HEK293 (cell line): ENCODE results near the gene ARF4.

Experiments used
- CTCF ChIA-PET: fragments of 350-600 bp; formaldehyde crosslinking; extraction: SDS; loops from one replicate; lab custom pipeline; 2021; ENCODE audit warnings: antibody characterized with exemption; lab: Yijun Ruan, JAX
- POLR2A ChIA-PET: fragments of 300-600 bp; formaldehyde crosslinking; extraction: SDS; loops from one replicate; lab custom pipeline; 2020; ENCODE audit warnings: antibody characterized with exemption, inconsistent platforms; lab: Yijun Ruan, JAX
- H3K27ac ChIP-seq: fragments of 200-500 bp; sonication (Bioruptor generic); 2 replicates; pipeline ENCODE4 v1.5.1; 2014; ENCODE audit warnings: low read depth, low read length, control low read depth, inconsistent platforms; ENCODE audit errors: extremely low read depth
- H3K36me3 ChIP-seq, 2 experiments: fragments of 200-500 bp in 1 of 2; sonication (Bioruptor generic) in 1 of 2; 1 replicate in 1 of 2; 2 replicates in 1 of 2; pipeline ENCODE4 v1.5.1; 2014 to 2017; ENCODE audit warnings: inconsistent platforms in 2 of 2, low read length in 2 of 2; ENCODE audit not compliant: control insufficient read depth in 2 of 2, insufficient read depth in 1 of 2
- H3K4me1 ChIP-seq: fragments of 200-500 bp; sonication (Bioruptor generic); 2 replicates; pipeline ENCODE4 v1.5.1; 2014; ENCODE audit warnings: mild to moderate bottlenecking, low read length, inconsistent platforms; ENCODE audit not compliant: control insufficient read depth, insufficient read depth
- H3K4me3 ChIP-seq: 2 replicates; pipeline ENCODE4 v1.5.1; 2011; ENCODE audit warnings: low read depth, mild to moderate bottlenecking, control low read depth, low read length, moderate library complexity
- H3K9me3 ChIP-seq: fragments of 200-500 bp; sonication (Bioruptor generic); 2 replicates; pipeline ENCODE4 v1.5.1; 2014; ENCODE audit warnings: low read depth, low read length, inconsistent platforms; ENCODE audit not compliant: control insufficient read depth, insufficient read depth
- BCL11A ChIP-seq: fragments of 450-650 bp; formaldehyde crosslinking; IDR thresholded peaks from 2 replicates; pipeline ENCODE4 v1.5.1; 2016; ENCODE audit warnings: low read depth, missing biosample characterization, missing genetic modification characterization
- GLI4 ChIP-seq: fragments of 450-650 bp; formaldehyde crosslinking; IDR thresholded peaks from 2 replicates; pipeline ENCODE4 v1.5.1; 2016; ENCODE audit warnings: missing biosample characterization, missing genetic modification characterization
- HOXA7 ChIP-seq: sonication (generic); formaldehyde crosslinking; IDR thresholded peaks from 2 replicates; pipeline ENCODE4 v1.8.1; 2022; ENCODE audit warnings: missing genetic modification reagents, borderline replicate concordance
- KLF1 ChIP-seq: fragments of 450-650 bp; formaldehyde crosslinking; IDR thresholded peaks from 2 replicates; pipeline ENCODE4 v1.5.1; 2016; ENCODE audit warnings: missing biosample characterization, missing genetic modification characterization
- MEIS1 ChIP-seq: sonication (generic); formaldehyde crosslinking; IDR thresholded peaks from 2 replicates; pipeline ENCODE4 v1.8.1; 2022; ENCODE audit warnings: missing genetic modification reagents, mild to moderate bottlenecking, borderline replicate concordance
- OVOL3 ChIP-seq: fragments of 450-650 bp; formaldehyde crosslinking; IDR thresholded peaks from 2 replicates; pipeline ENCODE4 v1.5.1; 2016; ENCODE audit warnings: missing biosample characterization, missing genetic modification characterization
- RBAK ChIP-seq: fragments of 450-650 bp; formaldehyde crosslinking; IDR thresholded peaks from 2 replicates; pipeline ENCODE4 v1.5.1; 2016; ENCODE audit warnings: missing biosample characterization, missing genetic modification characterization
- SCRT2 ChIP-seq: fragments of 450-650 bp; formaldehyde crosslinking; IDR thresholded peaks from 2 replicates; pipeline ENCODE4 v1.5.1; 2016; ENCODE audit warnings: missing biosample characterization, missing genetic modification characterization
- YY2 ChIP-seq: fragments of 450-650 bp; formaldehyde crosslinking; IDR thresholded peaks from 2 replicates; pipeline ENCODE4 v1.5.1; 2016; ENCODE audit warnings: missing biosample characterization, missing genetic modification characterization
- ZBTB20 ChIP-seq: fragments of 450-650 bp; formaldehyde crosslinking; IDR thresholded peaks from 2 replicates; pipeline ENCODE4 v1.5.1; 2016; ENCODE audit warnings: missing biosample characterization, missing genetic modification characterization
- ZFP41 ChIP-seq: fragments of 450-650 bp; formaldehyde crosslinking; IDR thresholded peaks from 2 replicates; pipeline ENCODE4 v1.5.1; 2016; ENCODE audit warnings: missing biosample characterization, missing genetic modification characterization, borderline replicate concordance
- ZNF112 ChIP-seq: fragments of 450-650 bp; formaldehyde crosslinking; IDR thresholded peaks from 2 replicates; pipeline ENCODE4 v1.5.0; 2017; ENCODE audit warnings: missing biosample characterization, missing genetic modification characterization
- ZNF175 ChIP-seq: fragments of 450-650 bp; formaldehyde crosslinking; IDR thresholded peaks from 2 replicates; pipeline ENCODE4 v1.5.1; 2016; ENCODE audit warnings: missing biosample characterization, missing genetic modification characterization
- ZNF202 ChIP-seq: fragments of 450-650 bp; formaldehyde crosslinking; IDR thresholded peaks from 2 replicates; pipeline ENCODE4 v1.5.1; 2016; ENCODE audit warnings: missing biosample characterization, missing genetic modification characterization, borderline replicate concordance
- ZNF266 ChIP-seq: fragments of 450-650 bp; formaldehyde crosslinking; IDR thresholded peaks from 2 replicates; pipeline ENCODE4 v1.5.1; 2016; ENCODE audit warnings: missing biosample characterization, missing genetic modification characterization, low read depth
- ZNF302 ChIP-seq: fragments of 450-650 bp; formaldehyde crosslinking; IDR thresholded peaks from 2 replicates; pipeline ENCODE4 v1.5.1; 2016; ENCODE audit warnings: missing biosample characterization, missing genetic modification characterization, low read depth
- ZNF37A ChIP-seq: fragments of 450-650 bp; IDR thresholded peaks from 2 replicates; pipeline ENCODE4 v1.5.1; 2018; ENCODE audit warnings: missing biosample characterization, missing genetic modification characterization
- ZNF404 ChIP-seq: fragments of 450-650 bp; formaldehyde crosslinking; IDR thresholded peaks from 2 replicates; pipeline ENCODE4 v1.5.1; 2017; ENCODE audit warnings: missing biosample characterization, missing genetic modification characterization
- ZNF473 ChIP-seq: fragments of 450-650 bp; formaldehyde crosslinking; IDR thresholded peaks from 2 replicates; pipeline ENCODE4 v1.5.1; 2017; ENCODE audit warnings: missing biosample characterization, missing genetic modification characterization
- ZNF544 ChIP-seq: fragments of 450-650 bp; formaldehyde crosslinking; IDR thresholded peaks from 2 replicates; pipeline ENCODE4 v1.5.0; 2017; ENCODE audit warnings: missing biosample characterization, missing genetic modification characterization
- ZNF560 ChIP-seq: fragments of 450-650 bp; formaldehyde crosslinking; IDR thresholded peaks from 2 replicates; pipeline ENCODE4 v1.5.1; 2017; ENCODE audit warnings: missing biosample characterization, missing genetic modification characterization, borderline replicate concordance
- ZNF571 ChIP-seq: fragments of 450-650 bp; formaldehyde crosslinking; IDR thresholded peaks from 2 replicates; pipeline ENCODE4 v1.5.0; 2017; ENCODE audit warnings: missing biosample characterization, missing genetic modification characterization
- ZNF654 ChIP-seq: fragments of 450-650 bp; formaldehyde crosslinking; IDR thresholded peaks from 2 replicates; pipeline ENCODE4 v1.5.1; 2016; ENCODE audit warnings: low read depth, missing biosample characterization, missing genetic modification characterization
- ZNF660 ChIP-seq: fragments of 450-650 bp; IDR thresholded peaks from 2 replicates; pipeline ENCODE4 v1.5.1; 2018; ENCODE audit warnings: missing biosample characterization, mild to moderate bottlenecking, missing genetic modification characterization
- ZNF701 ChIP-seq: fragments of 450-650 bp; formaldehyde crosslinking; IDR thresholded peaks from 2 replicates; pipeline ENCODE4 v1.5.1; 2016; ENCODE audit warnings: missing biosample characterization, missing genetic modification characterization
- ZSCAN23 ChIP-seq: fragments of 450-650 bp; formaldehyde crosslinking; IDR thresholded peaks from 2 replicates; pipeline ENCODE4 v1.5.1; 2016; ENCODE audit warnings: missing biosample characterization, missing genetic modification characterization
- TF ChIP-seq, protein P1 (sequence below): fragments of 450-650 bp; formaldehyde crosslinking; IDR thresholded peaks from 2 replicates; pipeline ENCODE4 v1.5.1; 2016; ENCODE audit warnings: missing biosample characterization, missing genetic modification characterization
- TF ChIP-seq, protein P2 (sequence below): fragments of 450-650 bp; formaldehyde crosslinking; IDR thresholded peaks from 2 replicates; pipeline ENCODE4 v1.5.1; 2017; ENCODE audit warnings: missing biosample characterization, missing genetic modification characterization
- TF ChIP-seq, protein P3 (sequence below): fragments of 450-650 bp; formaldehyde crosslinking; IDR thresholded peaks from 2 replicates; pipeline ENCODE4 v1.5.1; 2016; ENCODE audit warnings: missing biosample characterization, missing genetic modification characterization
- TF ChIP-seq, protein P4 (sequence below): fragments of 450-650 bp; formaldehyde crosslinking; IDR thresholded peaks from 2 replicates; pipeline ENCODE4 v1.5.1; 2016; ENCODE audit warnings: missing biosample characterization, missing genetic modification characterization, low read depth

Gene ARF4

DNA sequence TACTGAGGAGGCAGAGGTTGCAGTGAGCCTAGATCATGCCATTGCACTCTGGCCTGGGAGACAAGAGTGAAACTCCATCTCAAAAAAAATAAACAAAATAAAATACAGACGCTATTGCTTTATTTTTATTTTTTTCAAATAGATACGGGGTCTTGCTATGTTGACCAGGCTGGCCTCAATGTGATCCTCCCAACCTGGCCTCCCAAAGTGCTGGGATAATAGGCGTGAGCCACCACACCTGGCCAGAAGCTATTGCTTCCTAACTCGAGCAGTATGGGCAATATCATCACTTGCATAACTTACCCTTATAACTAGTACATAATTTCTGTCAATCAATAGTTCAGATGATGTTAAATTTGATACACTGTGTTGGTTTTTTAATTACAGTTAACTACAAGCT is 3.0 kb downstream of the ARF4 start:
- POLR2A ChIA-PET: interaction anchor here (1.0 kb wide), 1 partner anchor 38 kb away, joined by 5 read pairs; the partner anchor contains the start of gene PDE12
- CTCF ChIA-PET: interaction anchor here (0.8 to 1.4 kb wide), 2 partner anchors 233 to 423 kb away, joined by 3 to 4 read pairs; no protein-coding TSS in a partner anchor
- Histone ChIP-seq H3K4me1 (no peaks in the 10 kb centered on the region), H3K36me3 (peaks cover 0 to 5% of the 10 kb centered on the region in 2 experiments; a peak in 2 of 3 replicates), H3K4me3 (no peak overlapping the region), H3K9me3 (no peaks in the 10 kb centered on the region)
- no peak for TF ChIP-seq ZNF302 (tag by site-specific recombination)
- no peak for TF ChIP-seq ZBTB20 (tag by site-specific recombination)
- no peak for TF ChIP-seq KLF1
- TF ChIP-seq ZNF202 (tag by site-specific recombination): no peak
- no peak for TF ChIP-seq ZNF560 (tag by site-specific recombination)
- TF ChIP-seq BCL11A (tag by site-specific recombination): no peak
- no peak for TF ChIP-seq YY2 (tag by site-specific recombination)
- no peak for TF ChIP-seq GLI4 (tag by site-specific recombination)
- no peak for TF ChIP-seq ZNF112 (tag by site-specific recombination)
- TF ChIP-seq ZNF37A: no peak
- TF ChIP-seq ZNF571 (tag by site-specific recombination): no peak
- no peak for TF ChIP-seq SCRT2 (tag by site-specific recombination)
- TF ChIP-seq ZFP41 (tag by site-specific recombination): no peak
- TF ChIP-seq RBAK (tag by site-specific recombination): no peak
- TF ChIP-seq ZNF473 (tag by site-specific recombination): no peak
- TF ChIP-seq ZSCAN23 (tag by site-specific recombination): no peak
- TF ChIP-seq ZNF701 (tag by site-specific recombination): no peak
- TF ChIP-seq, protein P1, sequence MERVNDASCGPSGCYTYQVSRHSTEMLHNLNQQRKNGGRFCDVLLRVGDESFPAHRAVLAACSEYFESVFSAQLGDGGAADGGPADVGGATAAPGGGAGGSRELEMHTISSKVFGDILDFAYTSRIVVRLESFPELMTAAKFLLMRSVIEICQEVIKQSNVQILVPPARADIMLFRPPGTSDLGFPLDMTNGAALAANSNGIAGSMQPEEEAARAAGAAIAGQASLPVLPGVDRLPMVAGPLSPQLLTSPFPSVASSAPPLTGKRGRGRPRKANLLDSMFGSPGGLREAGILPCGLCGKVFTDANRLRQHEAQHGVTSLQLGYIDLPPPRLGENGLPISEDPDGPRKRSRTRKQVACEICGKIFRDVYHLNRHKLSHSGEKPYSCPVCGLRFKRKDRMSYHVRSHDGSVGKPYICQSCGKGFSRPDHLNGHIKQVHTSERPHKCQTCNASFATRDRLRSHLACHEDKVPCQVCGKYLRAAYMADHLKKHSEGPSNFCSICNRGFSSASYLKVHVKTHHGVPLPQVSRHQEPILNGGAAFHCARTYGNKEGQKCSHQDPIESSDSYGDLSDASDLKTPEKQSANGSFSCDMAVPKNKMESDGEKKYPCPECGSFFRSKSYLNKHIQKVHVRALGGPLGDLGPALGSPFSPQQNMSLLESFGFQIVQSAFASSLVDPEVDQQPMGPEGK: no peak
- TF ChIP-seq, all 188 proteins: peak for 0
- H3K27ac ChIP-seq: no peak overlapping the region

DNA sequence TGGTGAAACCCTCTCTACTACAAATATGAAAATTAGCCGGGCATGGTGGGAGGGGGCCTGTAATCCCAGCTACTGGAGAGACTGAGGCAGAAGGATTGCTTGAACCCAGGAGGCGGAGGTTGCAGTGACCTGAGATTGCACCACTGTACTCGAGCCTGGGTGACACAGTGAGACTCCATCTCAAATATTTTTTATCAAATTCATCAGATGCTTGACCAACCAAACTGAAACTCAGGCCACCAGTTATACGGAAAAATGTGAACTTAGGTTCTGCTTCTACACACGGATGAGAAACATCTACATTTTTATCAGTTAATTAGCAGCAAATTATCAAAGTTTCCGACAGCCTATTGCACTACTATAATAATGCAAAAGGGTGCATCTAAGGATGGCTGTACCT is 4.8 kb downstream of the ARF4 start:
- peaks cover 0 to 5% of the 10 kb centered on the region in 2 experiments; a peak in 2 of 3 replicates for H3K36me3 ChIP-seq
- no peaks in the 10 kb centered on the region for H3K4me1 ChIP-seq
- no peaks in the 10 kb centered on the region for H3K9me3 ChIP-seq
- CTCF ChIA-PET: no interaction called here
- H3K27ac ChIP-seq: no peak overlapping the region
- POLR2A ChIA-PET: no interaction called here
- H3K4me3 ChIP-seq: no peak overlapping the region
- no peak for TF ChIP-seq MEIS1 (CRISPR knock-in tag)
- TF ChIP-seq OVOL3 (tag by site-specific recombination): no peak
- TF ChIP-seq, protein P2, sequence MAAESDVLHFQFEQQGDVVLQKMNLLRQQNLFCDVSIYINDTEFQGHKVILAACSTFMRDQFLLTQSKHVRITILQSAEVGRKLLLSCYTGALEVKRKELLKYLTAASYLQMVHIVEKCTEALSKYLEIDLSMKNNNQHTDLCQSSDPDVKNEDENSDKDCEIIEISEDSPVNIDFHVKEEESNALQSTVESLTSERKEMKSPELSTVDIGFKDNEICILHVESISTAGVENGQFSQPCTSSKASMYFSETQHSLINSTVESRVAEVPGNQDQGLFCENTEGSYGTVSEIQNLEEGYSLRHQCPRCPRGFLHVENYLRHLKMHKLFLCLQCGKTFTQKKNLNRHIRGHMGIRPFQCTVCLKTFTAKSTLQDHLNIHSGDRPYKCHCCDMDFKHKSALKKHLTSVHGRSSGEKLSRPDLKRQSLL: no peak
- TF ChIP-seq HOXA7 (CRISPR knock-in tag): no peak
- TF ChIP-seq ZNF404 (tag by site-specific recombination): no peak
- TF ChIP-seq ZNF266 (tag by site-specific recombination): no peak
- TF ChIP-seq, protein P3, sequence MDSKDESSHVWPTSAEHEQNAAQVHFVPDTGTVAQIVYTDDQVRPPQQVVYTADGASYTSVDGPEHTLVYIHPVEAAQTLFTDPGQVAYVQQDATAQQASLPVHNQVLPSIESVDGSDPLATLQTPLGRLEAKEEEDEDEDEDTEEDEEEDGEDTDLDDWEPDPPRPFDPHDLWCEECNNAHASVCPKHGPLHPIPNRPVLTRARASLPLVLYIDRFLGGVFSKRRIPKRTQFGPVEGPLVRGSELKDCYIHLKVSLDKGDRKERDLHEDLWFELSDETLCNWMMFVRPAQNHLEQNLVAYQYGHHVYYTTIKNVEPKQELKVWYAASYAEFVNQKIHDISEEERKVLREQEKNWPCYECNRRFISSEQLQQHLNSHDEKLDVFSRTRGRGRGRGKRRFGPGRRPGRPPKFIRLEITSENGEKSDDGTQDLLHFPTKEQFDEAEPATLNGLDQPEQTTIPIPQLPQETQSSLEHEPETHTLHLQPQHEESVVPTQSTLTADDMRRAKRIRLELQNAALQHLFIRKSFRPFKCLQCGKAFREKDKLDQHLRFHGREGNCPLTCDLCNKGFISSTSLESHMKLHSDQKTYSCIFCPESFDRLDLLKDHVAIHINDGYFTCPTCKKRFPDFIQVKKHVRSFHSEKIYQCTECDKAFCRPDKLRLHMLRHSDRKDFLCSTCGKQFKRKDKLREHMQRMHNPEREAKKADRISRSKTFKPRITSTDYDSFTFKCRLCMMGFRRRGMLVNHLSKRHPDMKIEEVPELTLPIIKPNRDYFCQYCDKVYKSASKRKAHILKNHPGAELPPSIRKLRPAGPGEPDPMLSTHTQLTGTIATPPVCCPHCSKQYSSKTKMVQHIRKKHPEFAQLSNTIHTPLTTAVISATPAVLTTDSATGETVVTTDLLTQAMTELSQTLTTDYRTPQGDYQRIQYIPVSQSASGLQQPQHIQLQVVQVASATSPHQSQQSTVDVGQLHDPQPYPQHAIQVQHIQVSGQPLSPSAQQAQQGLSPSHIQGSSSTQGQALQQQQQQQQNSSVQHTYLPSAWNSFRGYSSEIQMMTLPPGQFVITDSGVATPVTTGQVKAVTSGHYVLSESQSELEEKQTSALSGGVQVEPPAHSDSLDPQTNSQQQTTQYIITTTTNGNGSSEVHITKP (tag by site-specific recombination): no peak
- TF ChIP-seq ZNF654 (tag by site-specific recombination): no peak
- TF ChIP-seq, protein P4, sequence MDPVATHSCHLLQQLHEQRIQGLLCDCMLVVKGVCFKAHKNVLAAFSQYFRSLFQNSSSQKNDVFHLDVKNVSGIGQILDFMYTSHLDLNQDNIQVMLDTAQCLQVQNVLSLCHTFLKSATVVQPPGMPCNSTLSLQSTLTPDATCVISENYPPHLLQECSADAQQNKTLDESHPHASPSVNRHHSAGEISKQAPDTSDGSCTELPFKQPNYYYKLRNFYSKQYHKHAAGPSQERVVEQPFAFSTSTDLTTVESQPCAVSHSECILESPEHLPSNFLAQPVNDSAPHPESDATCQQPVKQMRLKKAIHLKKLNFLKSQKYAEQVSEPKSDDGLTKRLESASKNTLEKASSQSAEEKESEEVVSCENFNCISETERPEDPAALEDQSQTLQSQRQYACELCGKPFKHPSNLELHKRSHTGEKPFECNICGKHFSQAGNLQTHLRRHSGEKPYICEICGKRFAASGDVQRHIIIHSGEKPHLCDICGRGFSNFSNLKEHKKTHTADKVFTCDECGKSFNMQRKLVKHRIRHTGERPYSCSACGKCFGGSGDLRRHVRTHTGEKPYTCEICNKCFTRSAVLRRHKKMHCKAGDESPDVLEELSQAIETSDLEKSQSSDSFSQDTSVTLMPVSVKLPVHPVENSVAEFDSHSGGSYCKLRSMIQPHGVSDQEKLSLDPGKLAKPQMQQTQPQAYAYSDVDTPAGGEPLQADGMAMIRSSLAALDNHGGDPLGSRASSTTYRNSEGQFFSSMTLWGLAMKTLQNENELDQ (tag by site-specific recombination): no peak
- no peak for TF ChIP-seq ZNF544 (tag by site-specific recombination)
- no peak for TF ChIP-seq ZNF175 (tag by site-specific recombination)
- TF ChIP-seq ZNF660: no peak
